Stomach (tissue), 9 donors: ENCODE measurements around the gene LHFPL2. TPM values are rescaled to one million over a fixed set of nuclear protein-coding genes. Genes with fewer than 3 reads are reported as not detected.

Source experiments
- DNase-seq, 2 donors: peaks; one replicate each; pipeline versions ENCODE4 v3.0.0 to v3.0.0-alpha.2; 2013 to 2019
- H3K27ac ChIP-seq, 5 donors: fragments of 200-600 bp in 4 of 5; sonication (generic) in 4 of 5; one replicate each; pipeline ENCODE4 v1.5.1; 2013 to 2019; ENCODE audit warnings: mild to moderate bottlenecking in 1 of 5, moderate library complexity in 1 of 5
- H3K27me3 ChIP-seq, 3 donors: fragments of 200-600 bp; sonication (generic); one replicate each; pipeline ENCODE4 v1.5.1; 2017 to 2019; ENCODE audit warnings: mixed run types in 1 of 3
- H3K36me3 ChIP-seq, 4 donors: fragments of 200-600 bp; sonication (generic); 1 replicate in 3 of 4; 2 replicates in 1 of 4; pipeline ENCODE4 v1.5.1; 2016 to 2019
- H3K4me1 ChIP-seq, 4 donors: fragments of 200-600 bp; sonication (generic); one replicate each; pipeline ENCODE4 v1.5.1; 2016 to 2019
- H3K4me3 ChIP-seq, 4 donors: fragments of 200-600 bp; sonication (generic) in 3 of 4; one replicate each; pipeline ENCODE4 v1.5.1; 2016 to 2019; ENCODE audit warnings: mild to moderate bottlenecking in 1 of 4
- H3K9me3 ChIP-seq, 4 donors: fragments of 200-600 bp; sonication (generic); one replicate each; pipeline ENCODE4 v1.5.1; 2016 to 2019
- EP300 ChIP-seq: sonication (generic); formaldehyde crosslinking; IDR thresholded peaks from one replicate; pipeline ENCODE4 v1.6.1; 2017; ENCODE audit warnings: antibody characterized with exemption
- POLR2A ChIP-seq, 4 donors: fragments of 450-650 bp; IDR thresholded peaks; one replicate each; pipeline ENCODE4 v1.6.1; 2016; ENCODE audit warnings: antibody characterized with exemption in 4 of 4, control low read depth in 2 of 4, mild to moderate bottlenecking in 1 of 4, moderate library complexity in 1 of 4
- POLR2AphosphoS5 ChIP-seq, 3 donors: sonication (generic); formaldehyde crosslinking; IDR thresholded peaks; one replicate each; pipeline ENCODE4 v1.6.1; 2016; ENCODE audit warnings: antibody characterized with exemption in 3 of 3
- WGBS, 5 donors: extraction: QIAGEN DNeasy Blood & Tissue Kit in 3 of 5; methylation state at CpG; one replicate each; pipeline versions ENCODE4 v1.1.5 to v1.1.7; 2013 to 2018; 5-methylcytosine and 5-hydroxymethylcytosine counted together
- intact Hi-C: fragments of 100-400 bp; cut with DNase I; formaldehyde crosslinking; loops from one replicate; pipeline ENCODE4 v1.15.1; 2023; ENCODE audit warnings: low total_unique reads
- polyA plus RNA-seq, 3 donors: library from polyadenylated mRNA; stranded (reverse); fragments of 200-250 nt; gene quantifications; one replicate each; pipeline ENCODE4 v1.2.3, GENCODE V29; 2013
- total RNA-seq, 5 donors: library from RNA; depleted of rRNA; stranded (reverse); fragments of >200 nt; gene quantifications; one replicate each; pipeline versions ENCODE4 v1.1.0 to v1.2.3, GENCODE V29; 2014 to 2016
- TF ChIP-seq, protein P1 (sequence below), 7 experiments: fragments of 450-650 bp in 4 of 7; fragments of 200-600 bp in 3 of 7; sonication (generic) in 3 of 7; IDR thresholded peaks; one replicate each; pipeline ENCODE4 v1.5.1; 2016 to 2019; ENCODE audit warnings: antibody characterized with exemption in 7 of 7, control low read depth in 2 of 7, mild to moderate bottlenecking in 1 of 7
- donor health status: healthy with polysubstance abuse.
- donor health status: Bipolar disorder and iron deficiency.
- donor health status: healthy.

Gene LHFPL2
- total and polyA plus RNA-seq, 8 donors: 3.7 to 53.6 (median 24.3) TPM

DNA sequence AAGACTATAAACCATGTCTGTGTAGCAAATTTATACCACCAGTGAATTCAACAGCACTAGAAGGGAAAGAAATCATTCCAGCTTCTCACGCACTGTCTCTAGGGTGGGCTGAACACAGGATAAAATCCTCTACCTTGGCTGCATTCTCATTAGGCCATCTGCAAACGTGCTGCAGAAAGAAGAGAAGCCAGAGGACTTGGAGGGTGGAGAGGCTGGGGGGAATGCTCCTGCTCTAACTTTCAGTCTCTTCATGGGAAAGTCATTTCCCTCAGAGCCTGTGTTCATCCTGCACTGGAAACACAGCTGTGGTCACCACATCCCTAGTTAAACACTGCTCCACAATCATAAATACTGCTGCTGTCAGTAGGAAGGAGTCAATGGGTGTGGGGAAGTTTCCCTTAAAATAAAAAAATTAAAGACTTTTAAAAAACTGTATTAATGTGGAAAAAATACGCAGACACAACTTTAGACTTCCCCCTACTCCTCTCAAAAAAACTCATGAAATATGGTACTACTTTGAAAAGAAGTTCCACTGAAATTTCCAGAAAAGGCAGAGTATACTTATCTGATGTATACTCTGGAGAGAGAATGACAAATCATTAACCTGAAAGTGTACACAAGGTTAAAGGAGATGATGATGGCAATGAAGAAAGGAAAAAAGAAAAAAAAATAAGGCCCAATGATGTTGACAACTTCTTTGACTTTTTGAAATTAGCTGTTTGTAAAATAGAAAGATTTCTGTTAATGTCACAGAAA is 46.8 kb downstream of the LHFPL2 start:
- Histone ChIP-seq H3K27me3 (no peaks in the 10 kb centered on the region), H3K9me3 (no peaks in the 10 kb centered on the region), H3K4me1 (peaks cover 10 to 57% (median 27%) of the 10 kb centered on the region in 4 donors), H3K27ac (peak overlapping the region in 4 of 5 donors; percentile 1 to 49 (median 37)), H3K4me3 (no peak overlapping the region), H3K36me3 (no peaks in the 10 kb centered on the region)
- TF ChIP-seq, protein P1, sequence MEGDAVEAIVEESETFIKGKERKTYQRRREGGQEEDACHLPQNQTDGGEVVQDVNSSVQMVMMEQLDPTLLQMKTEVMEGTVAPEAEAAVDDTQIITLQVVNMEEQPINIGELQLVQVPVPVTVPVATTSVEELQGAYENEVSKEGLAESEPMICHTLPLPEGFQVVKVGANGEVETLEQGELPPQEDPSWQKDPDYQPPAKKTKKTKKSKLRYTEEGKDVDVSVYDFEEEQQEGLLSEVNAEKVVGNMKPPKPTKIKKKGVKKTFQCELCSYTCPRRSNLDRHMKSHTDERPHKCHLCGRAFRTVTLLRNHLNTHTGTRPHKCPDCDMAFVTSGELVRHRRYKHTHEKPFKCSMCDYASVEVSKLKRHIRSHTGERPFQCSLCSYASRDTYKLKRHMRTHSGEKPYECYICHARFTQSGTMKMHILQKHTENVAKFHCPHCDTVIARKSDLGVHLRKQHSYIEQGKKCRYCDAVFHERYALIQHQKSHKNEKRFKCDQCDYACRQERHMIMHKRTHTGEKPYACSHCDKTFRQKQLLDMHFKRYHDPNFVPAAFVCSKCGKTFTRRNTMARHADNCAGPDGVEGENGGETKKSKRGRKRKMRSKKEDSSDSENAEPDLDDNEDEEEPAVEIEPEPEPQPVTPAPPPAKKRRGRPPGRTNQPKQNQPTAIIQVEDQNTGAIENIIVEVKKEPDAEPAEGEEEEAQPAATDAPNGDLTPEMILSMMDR (IDR thresholded peaks at IDR 0.05): no peak
- TF ChIP-seq EP300: no peak
- TF ChIP-seq POLR2A (IDR thresholded peaks at IDR 0.05): no peak
- no peak for TF ChIP-seq POLR2AphosphoS5 (IDR thresholded peaks at IDR 0.05)
- 72 to 81% (median 78%) methylated on average over 3 of the region's 3 CpGs for WGBS, 5 donors
- intact Hi-C loops: no loop called here
- no peak for DNase-seq

DNA sequence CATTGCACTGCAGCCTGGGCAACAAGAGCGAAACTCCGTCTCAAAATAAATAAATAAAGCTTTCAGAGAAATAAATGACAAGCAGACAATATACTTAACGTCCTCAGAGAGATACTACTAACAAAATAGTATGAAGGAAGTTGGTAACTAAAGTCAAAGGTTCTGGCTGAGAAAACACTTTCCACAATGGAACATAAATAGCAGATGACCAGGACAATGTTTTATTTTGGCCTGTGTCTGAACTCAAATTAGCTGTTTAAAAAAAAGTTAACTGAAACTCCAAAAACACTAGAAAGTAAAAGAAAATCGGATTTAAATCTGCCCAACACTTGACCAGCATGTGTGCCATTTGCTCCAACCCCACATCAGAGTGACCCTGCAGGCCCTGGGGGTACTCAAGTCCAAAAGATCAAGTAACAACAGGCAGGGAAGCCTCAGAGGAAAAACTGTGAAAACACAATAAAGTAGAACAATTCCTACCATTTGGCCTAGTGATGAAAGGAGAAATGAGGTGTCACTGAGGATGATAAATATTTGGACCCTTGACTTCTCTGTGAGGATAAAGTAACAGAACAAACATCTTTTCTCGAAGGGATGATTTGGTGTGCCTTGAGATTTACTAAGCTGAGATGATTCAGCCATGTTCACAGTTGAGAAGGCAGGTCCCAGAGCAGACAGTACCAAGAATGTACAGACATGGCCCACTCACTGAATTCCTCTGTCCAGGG is 47.7 kb downstream of the LHFPL2 start:
- no peak for DNase-seq
- Histone ChIP-seq H3K4me3 (no peak overlapping the region), H3K4me1 (peaks cover 10 to 58% (median 23%) of the 10 kb centered on the region in 4 donors), H3K27ac (peak overlapping the region in 4 of 5 donors; percentile 1 to 49 (median 37)), H3K36me3 (no peaks in the 10 kb centered on the region), H3K9me3 (no peaks in the 10 kb centered on the region), H3K27me3 (no peaks in the 10 kb centered on the region)
- 63 to 78% (median 74%) methylated on average over 5 of the region's 5 CpGs for WGBS, 5 donors
- intact Hi-C loops: no loop called here
- TF ChIP-seq, protein P1 (IDR thresholded peaks at IDR 0.05): no peak
- peak in 1 of 3 donors; percentile 28 for TF ChIP-seq POLR2AphosphoS5 (IDR thresholded peaks at IDR 0.05)

GRCh38 chr5:78598973-78599372 is 49.6 kb downstream of the LHFPL2 start:
- no peak overlapping the region for H3K27ac ChIP-seq
- no peaks in the 10 kb centered on the region for H3K9me3 ChIP-seq
- DNase-seq: no peak
- intact Hi-C loops: no loop called here
- no peak for TF ChIP-seq EP300
- TF ChIP-seq POLR2A (IDR thresholded peaks at IDR 0.05): no peak
- TF ChIP-seq POLR2AphosphoS5 (IDR thresholded peaks at IDR 0.05): no peak
- peaks cover 17 to 58% (median 31%) of the 10 kb centered on the region in 4 donors for H3K4me1 ChIP-seq
- 93 to 97% (median 96%) methylated on average over 9 of the region's 9 CpGs for WGBS, 5 donors
- H3K27me3 ChIP-seq: no peaks in the 10 kb centered on the region
- H3K36me3 ChIP-seq: no peaks in the 10 kb centered on the region
- H3K4me3 ChIP-seq: no peak overlapping the region

- no peaks in the 10 kb centered on the region for H3K27me3 ChIP-seq
- no peak overlapping the region for H3K4me3 ChIP-seq
- H3K9me3 ChIP-seq: no peaks in the 10 kb centered on the region
- DNase-seq: no peak
- H3K27ac ChIP-seq: no peak overlapping the region
- TF ChIP-seq EP300: no peak
- no peak for TF ChIP-seq POLR2A (IDR thresholded peaks at IDR 0.05)
- TF ChIP-seq POLR2AphosphoS5 (IDR thresholded peaks at IDR 0.05): no peak
- TF ChIP-seq, protein P1 (IDR thresholded peaks at IDR 0.05): no peak
- H3K36me3 ChIP-seq: no peaks in the 10 kb centered on the region
- intact Hi-C loops: no loop called here
- H3K4me1 ChIP-seq: peaks cover 24 to 65% (median 39%) of the 10 kb centered on the region in 4 donors
Measured at GRCh38 chr5:78597974-78598371, 50.6 kb downstream of the LHFPL2 start.
